ENCODE results near the gene SLC20A1.

GRCh38 chr2:112606547-112606946 is 39.2 kb upstream of the SLC20A1 start:
- TF ChIP-seq CTCF (IDR thresholded peaks at IDR 0.05) (no peak), POLR2A (IDR thresholded peaks at IDR 0.05) (no peak)

Measured in gastroesophageal sphincter (tissue), 3 donors.